ENCODE measurements around the gene KIF7. TPM values are rescaled to one million over a fixed set of nuclear protein-coding genes. Genes with fewer than 3 reads are reported as not detected.
"Not testable (repeated sequence)": the region's sequence is repeated elsewhere in the genome, so short reads cannot be mapped to it uniquely, and the experiment has no call there.

KIF7 gene
- total RNA-seq, 2 experiments from 2014 or later, result 3.4 to 3.7 TPM

DNA sequence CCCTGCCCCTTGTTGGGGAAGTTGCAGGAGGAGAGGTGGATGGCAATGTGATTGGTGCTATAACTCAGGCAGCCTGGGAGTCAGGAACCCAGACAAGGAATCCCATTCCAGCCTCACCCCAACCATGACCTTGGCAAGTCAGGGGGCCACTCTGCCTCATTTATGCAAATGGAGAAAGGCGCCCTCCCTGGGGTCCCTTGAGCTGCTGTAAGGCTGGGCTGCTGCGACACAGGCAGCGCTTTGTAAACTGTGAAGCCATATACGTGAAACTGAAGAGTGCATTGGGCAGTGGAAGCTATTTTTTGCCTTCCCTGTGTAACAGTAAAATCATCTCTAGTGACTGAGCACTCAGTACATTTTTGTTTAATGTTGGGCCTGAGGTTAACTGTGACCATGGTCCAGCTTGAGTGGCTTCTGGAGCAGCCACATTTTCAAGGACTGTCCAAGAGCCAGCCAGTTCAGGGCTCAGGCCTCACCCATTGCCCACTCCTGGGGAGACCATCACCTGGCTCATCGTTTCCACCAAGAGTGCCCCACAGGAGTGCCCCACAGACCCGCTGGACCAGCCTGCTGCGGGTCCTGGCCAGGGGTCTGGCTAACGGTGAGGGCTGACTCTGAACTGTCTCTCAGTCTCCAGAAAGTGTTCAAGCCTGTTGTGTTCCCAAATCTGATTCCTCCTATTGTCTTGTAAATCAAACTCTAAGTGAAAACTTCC, 27.9 kb downstream of the KIF7 start:
- peaks cover 50% of the 10 kb centered on the region for H3K36me3 Mint-ChIP-seq
- H3K27ac Mint-ChIP-seq, result no peak overlapping the region
- H3K4me3 Mint-ChIP-seq, result no peak overlapping the region
- peaks cover 5% of the 10 kb centered on the region for H3K4me1 Mint-ChIP-seq
- no peaks in the 10 kb centered on the region for H3K9me3 Mint-ChIP-seq
- no peaks in the 10 kb centered on the region for H3K27me3 Mint-ChIP-seq
- no peak for DNase-seq

DNA sequence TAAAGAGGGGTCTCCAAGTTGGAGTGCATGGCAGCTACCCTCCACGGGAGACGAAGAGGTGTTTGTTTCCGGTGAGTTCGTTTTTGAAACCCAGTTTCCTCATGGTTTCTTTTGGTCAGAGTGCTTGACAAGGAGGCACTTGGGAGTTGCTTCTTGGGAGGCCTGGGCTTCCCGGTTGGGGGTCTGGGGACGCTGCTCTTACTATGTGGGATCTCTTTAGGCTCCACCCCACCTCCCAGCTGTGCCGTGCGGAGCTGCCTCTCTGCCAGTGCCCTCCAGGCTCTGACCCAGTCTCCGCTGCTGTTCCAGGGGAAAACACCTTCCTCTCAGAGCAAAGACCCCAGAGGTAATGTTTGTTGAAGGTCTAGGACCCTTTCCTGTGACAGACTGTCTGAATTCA, 29.6 kb downstream of the KIF7 start:
- Mint-ChIP-seq H3K36me3 (peaks cover 57% of the 10 kb centered on the region), H3K9me3 (no peaks in the 10 kb centered on the region), H3K27me3 (no peaks in the 10 kb centered on the region), H3K27ac (no peak overlapping the region), H3K4me3 (no peak overlapping the region), H3K4me1 (peaks cover 5% of the 10 kb centered on the region)
- DNase-seq, result no peak

DNA sequence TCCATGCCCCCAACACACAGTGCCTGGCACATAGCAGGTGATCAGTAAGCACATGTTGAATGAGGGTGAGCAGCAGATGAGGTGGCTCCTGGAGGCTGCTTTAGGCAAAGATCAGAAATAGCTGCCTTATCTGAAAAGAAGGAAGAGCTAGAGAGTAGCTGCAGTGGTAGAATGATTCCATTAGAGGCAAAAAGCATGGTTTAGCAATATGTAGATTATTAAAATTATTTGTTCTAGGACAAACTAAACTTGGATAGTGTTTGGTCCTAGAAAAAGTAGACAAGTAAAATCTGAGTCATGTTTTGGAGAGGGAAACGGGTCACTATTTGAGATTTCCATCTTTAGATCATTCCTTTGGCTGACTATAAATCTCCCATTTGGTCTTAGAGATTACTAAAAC, 32.1 kb downstream of the KIF7 start:
- Mint-ChIP-seq H3K4me1 (no peaks in the 10 kb centered on the region), H3K4me3 (no peak overlapping the region), H3K27ac (no peak overlapping the region), H3K27me3 (no peaks in the 10 kb centered on the region), H3K36me3 (peaks cover 57% of the 10 kb centered on the region), H3K9me3 (no peaks in the 10 kb centered on the region)
- DNase-seq, result no peak

DNA sequence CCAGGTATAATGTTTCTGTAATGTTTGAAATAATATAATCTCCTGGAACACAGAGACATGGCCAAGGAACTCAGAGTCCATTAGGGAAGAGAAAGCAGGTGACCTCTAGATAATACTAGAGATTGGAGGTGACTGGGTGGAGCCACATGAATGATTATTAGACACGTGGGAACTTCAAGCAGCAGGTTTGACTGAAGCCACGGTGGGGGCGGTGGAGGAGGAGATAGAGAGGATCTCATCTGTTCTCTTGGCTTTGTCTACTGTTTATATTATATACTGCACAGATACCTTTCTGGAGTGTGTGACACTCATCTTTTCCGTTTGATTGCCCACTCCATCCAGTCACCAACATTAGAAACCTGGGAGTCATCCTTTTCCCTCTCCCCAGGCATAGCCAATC, 33.7 kb downstream of the KIF7 start:
- Mint-ChIP-seq H3K27ac (no peak overlapping the region), H3K4me1 (no peaks in the 10 kb centered on the region), H3K27me3 (no peaks in the 10 kb centered on the region), H3K4me3 (no peak overlapping the region), H3K36me3 (peaks cover 58% of the 10 kb centered on the region), H3K9me3 (no peaks in the 10 kb centered on the region)
- DNase-seq, result no peak

DNA sequence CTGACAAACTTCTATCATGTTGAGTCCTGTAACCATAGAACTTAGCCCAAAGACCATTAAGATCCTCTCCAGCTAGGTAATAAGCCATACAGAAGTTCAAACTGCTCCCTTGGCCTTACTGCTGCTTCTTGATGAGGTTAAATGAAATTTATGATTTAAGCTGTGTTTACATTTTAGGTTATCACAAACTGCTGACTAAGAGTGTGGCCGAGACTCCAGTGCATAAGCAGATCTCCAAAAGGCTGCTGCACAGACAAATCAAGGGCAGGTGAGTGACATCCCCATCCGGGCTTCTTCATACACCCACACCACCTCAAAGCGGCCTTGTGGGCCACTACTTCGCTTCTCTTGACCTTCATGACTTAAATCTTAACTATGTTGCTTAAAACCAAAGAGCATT, 39.0 kb downstream of the KIF7 start:
- Mint-ChIP-seq H3K9me3 (peaks cover 21% of the 10 kb centered on the region), H3K4me1 (no peaks in the 10 kb centered on the region), H3K27me3 (no peaks in the 10 kb centered on the region), H3K27ac (no peak overlapping the region), H3K4me3 (no peak overlapping the region), H3K36me3 (peaks cover 73% of the 10 kb centered on the region)
- DNase-seq, result no peak

DNA sequence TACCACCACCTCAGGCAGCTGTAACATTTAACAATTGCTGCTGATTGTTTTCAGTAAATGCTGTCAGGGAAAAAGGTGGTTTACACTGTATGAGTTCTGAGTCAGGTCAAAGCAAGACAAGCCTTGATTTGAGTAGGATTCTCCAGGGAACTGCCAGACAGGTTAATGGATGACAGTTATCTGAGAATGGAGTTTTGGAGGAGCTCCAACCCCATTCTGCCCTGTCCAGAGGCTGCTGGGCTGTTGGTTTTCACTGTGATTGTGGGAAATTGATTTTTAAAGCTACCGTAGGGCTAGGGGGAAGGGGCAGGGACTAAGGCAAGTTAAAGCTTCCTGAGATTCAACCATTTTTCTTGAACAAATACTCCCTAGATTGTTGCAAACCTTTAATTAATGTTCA, 40.1 kb downstream of the KIF7 start:
- H3K4me1 Mint-ChIP-seq, result no peaks in the 10 kb centered on the region
- H3K4me3 Mint-ChIP-seq, result no peak overlapping the region
- H3K27me3 Mint-ChIP-seq, result no peaks in the 10 kb centered on the region
- peaks cover 82% of the 10 kb centered on the region for H3K36me3 Mint-ChIP-seq
- peaks cover 24% of the 10 kb centered on the region for H3K9me3 Mint-ChIP-seq
- H3K27ac Mint-ChIP-seq, result no peak overlapping the region
- no peak for DNase-seq

DNA sequence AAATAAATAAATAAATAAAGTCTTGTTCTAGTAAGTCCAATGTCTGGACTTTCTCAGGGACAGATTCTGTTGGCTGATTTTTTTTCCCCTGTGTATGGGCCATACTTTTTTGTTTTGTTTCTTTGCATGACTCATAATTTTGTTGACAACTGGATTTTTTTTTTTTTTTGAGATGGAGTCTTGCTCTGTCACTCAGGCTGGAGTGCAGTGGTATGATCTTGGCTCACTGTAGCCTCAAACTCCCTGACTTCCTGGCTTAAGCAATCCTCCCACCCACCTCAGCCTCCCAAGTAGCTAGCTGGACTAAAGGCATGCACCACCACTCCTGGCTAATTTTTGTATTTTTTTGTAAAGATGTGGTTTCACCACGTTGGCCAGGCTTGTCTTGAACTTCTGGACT, 41.1 kb downstream of the KIF7 start:
- no peak overlapping the region for H3K27ac Mint-ChIP-seq
- peaks cover 24% of the 10 kb centered on the region for H3K9me3 Mint-ChIP-seq
- DNase-seq, result no peak
- no peaks in the 10 kb centered on the region for H3K27me3 Mint-ChIP-seq
- H3K36me3 Mint-ChIP-seq, result peaks cover 85% of the 10 kb centered on the region
- no peaks in the 10 kb centered on the region for H3K4me1 Mint-ChIP-seq
- no peak overlapping the region for H3K4me3 Mint-ChIP-seq

DNA sequence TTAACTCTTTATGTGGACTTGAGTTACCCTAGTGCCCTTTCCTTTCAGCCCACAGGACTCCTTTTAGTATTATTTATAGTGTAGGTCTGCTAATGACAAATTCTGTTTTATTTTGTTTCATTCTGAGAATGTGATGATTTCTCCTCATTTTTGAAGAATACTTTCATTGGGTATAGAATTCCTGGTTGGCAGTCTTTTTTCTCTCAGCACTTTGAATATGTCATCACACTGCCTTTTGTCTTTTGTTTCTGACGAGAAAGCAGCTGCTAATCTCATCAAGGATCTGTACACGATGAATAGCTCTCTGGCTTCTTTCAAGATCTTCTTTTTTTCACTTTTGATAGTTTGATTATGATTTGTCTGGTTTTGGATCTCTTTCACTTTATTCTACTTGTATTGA, 42.2 kb downstream of the KIF7 start:
- peaks cover 86% of the 10 kb centered on the region for H3K36me3 Mint-ChIP-seq
- no peaks in the 10 kb centered on the region for H3K27me3 Mint-ChIP-seq
- peaks cover 24% of the 10 kb centered on the region for H3K9me3 Mint-ChIP-seq
- no peak overlapping the region for H3K4me3 Mint-ChIP-seq
- H3K27ac Mint-ChIP-seq, result peak overlapping the region; percentile 1
- no peak for DNase-seq
- H3K4me1 Mint-ChIP-seq, result no peaks in the 10 kb centered on the region

DNA sequence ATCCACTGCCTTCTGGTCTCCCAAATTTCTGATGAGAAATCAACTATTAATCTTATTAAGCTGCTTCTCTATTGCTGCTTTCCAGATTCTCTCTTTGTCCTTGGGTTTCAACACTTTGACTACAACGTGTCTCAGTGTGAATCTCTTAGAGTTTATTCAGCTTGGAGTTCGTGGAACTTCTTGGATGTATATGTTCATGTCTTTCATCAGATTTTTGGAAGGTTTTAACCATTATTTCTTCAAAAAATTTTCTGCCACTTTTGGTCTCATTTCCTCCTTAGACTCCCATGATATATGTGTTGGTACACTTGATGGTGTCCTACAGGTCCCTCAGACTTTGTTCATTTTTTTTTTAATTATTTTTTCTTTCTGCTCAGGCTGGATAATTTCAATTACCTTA, 44.0 kb downstream of the KIF7 start:
- H3K4me1 Mint-ChIP-seq, result no peaks in the 10 kb centered on the region
- H3K9me3 Mint-ChIP-seq, result peaks cover 24% of the 10 kb centered on the region
- H3K36me3 Mint-ChIP-seq, result peaks cover 87% of the 10 kb centered on the region

DNA sequence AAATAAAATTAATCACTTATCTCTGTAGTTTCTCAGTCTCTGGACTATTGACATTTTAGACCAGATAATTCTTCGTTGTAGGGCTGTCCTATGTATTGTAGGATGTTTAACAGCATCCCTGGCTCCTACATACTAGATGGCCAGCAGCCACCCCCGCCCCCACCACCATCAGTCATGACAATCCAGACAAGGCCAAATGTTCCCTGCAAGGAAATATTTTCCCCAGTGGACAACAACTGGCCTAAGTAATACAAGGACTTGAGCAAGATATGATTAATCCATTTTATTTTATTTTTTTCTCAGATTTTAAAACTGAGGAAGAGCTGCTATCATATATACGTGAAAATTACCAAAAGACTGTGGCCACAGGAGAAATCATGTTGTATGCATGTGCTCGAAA, 56.2 kb downstream of the KIF7 start:
- H3K27me3 Mint-ChIP-seq, result no peaks in the 10 kb centered on the region

More for the DNA sequence above, 44.0 kb downstream of the KIF7 start:
- no peak overlapping the region for H3K27ac Mint-ChIP-seq
- H3K4me3 Mint-ChIP-seq, result no peak overlapping the region
- H3K27me3 Mint-ChIP-seq, result no peaks in the 10 kb centered on the region
- DNase-seq, result no peak

DNA sequence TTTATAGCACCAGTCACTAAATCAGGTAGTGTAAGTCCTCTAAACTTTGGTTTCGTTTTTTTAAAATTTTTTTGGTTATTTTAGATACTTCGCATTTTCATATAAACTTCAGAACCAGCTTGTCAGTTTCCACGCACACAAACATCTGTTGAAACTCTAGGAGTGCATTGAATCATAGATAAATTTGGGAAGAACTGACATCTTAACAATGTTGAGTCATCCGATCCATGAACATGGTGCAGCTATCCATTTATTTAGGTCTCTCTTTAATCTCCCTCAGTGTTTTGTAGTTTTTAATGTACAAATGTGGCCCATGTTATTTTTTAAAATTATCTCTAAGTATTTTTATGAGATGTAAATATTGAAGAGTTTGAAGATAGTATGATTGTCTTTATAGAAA, 62.2 kb downstream of the KIF7 start:
- no peak overlapping the region for H3K27ac Mint-ChIP-seq
- H3K4me1 Mint-ChIP-seq, result no peaks in the 10 kb centered on the region
- H3K9me3 Mint-ChIP-seq, result no peaks in the 10 kb centered on the region
- peaks cover 36% of the 10 kb centered on the region for H3K36me3 Mint-ChIP-seq
- no peaks in the 10 kb centered on the region for H3K27me3 Mint-ChIP-seq
- H3K4me3 Mint-ChIP-seq, result no peak overlapping the region
- no peak for DNase-seq

More for the DNA sequence above, 56.2 kb downstream of the KIF7 start:
- H3K36me3 Mint-ChIP-seq, result peaks cover 44% of the 10 kb centered on the region
- no peak overlapping the region for H3K4me3 Mint-ChIP-seq
- no peak overlapping the region for H3K27ac Mint-ChIP-seq
- no peaks in the 10 kb centered on the region for H3K9me3 Mint-ChIP-seq
- no peak for DNase-seq
- H3K4me1 Mint-ChIP-seq, result no peaks in the 10 kb centered on the region

DNA sequence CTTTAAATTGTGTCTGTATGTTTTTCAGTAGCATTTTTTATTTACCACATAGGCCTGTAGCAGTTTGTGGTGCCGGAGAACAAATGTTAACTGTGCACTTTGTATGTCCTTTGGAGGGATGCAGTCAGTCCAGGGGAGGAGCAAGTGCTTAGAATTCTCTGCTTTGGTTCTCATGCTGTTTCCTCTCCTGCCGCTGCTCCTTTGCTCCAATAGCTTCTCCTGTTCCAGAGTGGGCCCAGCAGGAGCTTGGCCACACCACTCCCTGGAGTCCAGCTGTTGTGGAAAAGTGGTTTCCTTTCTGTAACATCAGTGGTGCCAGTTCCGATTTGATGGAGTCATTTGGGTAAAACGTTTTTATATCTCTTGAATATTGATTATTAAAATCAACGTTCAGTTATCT, 63.4 kb downstream of the KIF7 start:
- H3K4me3 Mint-ChIP-seq, result no peak overlapping the region
- no peak for DNase-seq
- no peak overlapping the region for H3K27ac Mint-ChIP-seq
- peaks cover 27% of the 10 kb centered on the region for H3K36me3 Mint-ChIP-seq
- no peaks in the 10 kb centered on the region for H3K4me1 Mint-ChIP-seq
- H3K27me3 Mint-ChIP-seq, result no peaks in the 10 kb centered on the region
- H3K9me3 Mint-ChIP-seq, result no peaks in the 10 kb centered on the region

DNA sequence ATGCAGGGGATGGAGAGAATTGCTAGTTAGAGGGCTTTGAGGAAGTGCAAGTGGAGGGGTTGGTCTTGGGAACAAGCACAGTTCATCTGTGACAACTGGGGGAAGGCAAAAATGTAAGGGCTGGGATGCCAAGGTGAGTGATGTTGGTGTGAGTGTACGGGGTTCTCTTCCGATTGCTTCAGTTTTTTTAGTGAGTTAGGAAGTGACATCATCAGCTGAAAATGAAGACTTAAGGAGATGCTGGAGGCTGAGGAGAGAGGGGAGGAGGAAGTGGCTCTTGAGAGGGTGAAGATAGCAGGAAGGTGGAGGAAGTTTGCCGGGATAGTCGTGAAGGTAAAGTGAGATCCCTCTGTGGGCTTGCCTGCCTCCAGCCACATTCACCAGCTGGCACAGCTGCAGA, 67.3 kb downstream of the KIF7 start:
- Mint-ChIP-seq H3K4me1 (no peaks in the 10 kb centered on the region), H3K36me3 (peaks cover 24% of the 10 kb centered on the region), H3K27me3 (no peaks in the 10 kb centered on the region), H3K4me3 (no peak overlapping the region), H3K9me3 (no peaks in the 10 kb centered on the region), H3K27ac (no peak overlapping the region)
- DNase-seq, result no peak

DNA sequence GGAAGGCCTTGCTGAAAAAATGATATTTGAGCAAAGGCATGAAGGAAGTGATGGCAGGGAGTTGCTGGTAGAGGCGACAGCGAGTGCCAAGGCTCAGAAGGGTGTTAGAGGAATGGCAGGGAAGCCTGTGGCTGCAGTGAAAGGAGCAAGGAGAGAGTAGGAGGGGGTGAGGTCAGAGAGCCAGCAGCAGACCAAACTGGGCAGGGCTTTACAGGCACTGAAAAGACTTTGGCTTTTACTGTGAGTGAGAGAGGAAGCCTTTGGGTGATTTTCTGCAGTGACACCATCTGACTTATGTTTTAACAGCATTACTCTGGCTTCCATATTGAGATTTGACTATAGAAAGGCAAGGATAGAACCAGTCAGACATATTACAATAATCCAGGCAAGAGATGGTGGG, 68.6 kb downstream of the KIF7 start:
- Mint-ChIP-seq H3K27ac (no peak overlapping the region), H3K9me3 (no peaks in the 10 kb centered on the region)

DNA sequence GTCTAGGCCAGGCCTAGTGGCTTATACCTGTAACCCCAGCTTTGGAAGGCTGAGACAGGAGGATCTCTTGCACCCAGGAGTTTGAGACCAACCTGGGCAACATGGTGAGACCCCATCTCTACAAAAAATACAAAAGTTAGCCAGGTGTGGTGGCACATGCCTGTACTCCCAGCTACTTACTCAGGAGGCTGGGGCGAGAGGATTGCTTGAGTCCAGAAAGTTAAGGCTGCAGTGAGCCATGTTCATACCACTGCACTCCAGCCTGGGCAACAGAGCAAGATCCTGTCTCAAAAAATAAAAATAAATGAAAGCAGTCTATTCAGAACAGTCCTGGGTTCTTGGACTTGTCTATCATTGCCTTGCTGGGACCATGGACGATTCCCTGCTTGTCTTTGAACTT, 74.5 kb downstream of the KIF7 start:
- peaks cover 56% of the 10 kb centered on the region for H3K36me3 Mint-ChIP-seq
- H3K27ac Mint-ChIP-seq, H3K9me3 Mint-ChIP-seq, H3K27me3 Mint-ChIP-seq, DNase-seq, H3K4me3 Mint-ChIP-seq: not testable (repeated sequence)
- peaks cover 20% of the 10 kb centered on the region for H3K4me1 Mint-ChIP-seq

More for the DNA sequence above, 68.6 kb downstream of the KIF7 start:
- Mint-ChIP-seq H3K4me3 (no peak overlapping the region), H3K4me1 (no peaks in the 10 kb centered on the region), H3K36me3 (peaks cover 22% of the 10 kb centered on the region), H3K27me3 (no peaks in the 10 kb centered on the region)
- no peak for DNase-seq

DNA sequence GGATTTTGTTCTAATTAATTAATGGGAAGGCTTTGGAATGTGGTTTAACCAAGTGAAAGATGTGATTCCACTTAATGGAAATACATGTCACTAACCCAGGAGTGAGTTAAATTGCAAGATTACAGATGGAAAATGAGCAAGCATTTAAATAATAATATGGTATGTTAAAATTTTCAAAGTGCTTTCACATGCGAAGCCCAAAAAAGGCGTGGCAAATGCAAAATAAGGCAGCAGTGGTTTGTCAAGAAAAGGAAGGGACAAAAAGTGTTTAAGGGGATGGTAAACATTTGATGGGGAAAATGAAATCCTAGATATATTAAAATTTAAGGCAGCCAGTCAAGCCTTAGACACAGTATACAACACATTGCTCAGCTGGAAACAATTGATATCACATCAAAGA, 77.1 kb downstream of the KIF7 start:
- peaks cover 20% of the 10 kb centered on the region for H3K4me1 Mint-ChIP-seq

More for the DNA sequence above, 77.1 kb downstream of the KIF7 start:
- Mint-ChIP-seq H3K4me3 (peak overlapping the region; percentile 87), H3K27me3 (peaks cover 5% of the 10 kb centered on the region), H3K27ac (no peak overlapping the region), H3K36me3 (peaks cover 47% of the 10 kb centered on the region), H3K9me3 (no peaks in the 10 kb centered on the region)
- DNase-seq, result no peak

All from activated naive CD8-positive, alpha-beta T cell treated with anti-CD3 and anti-CD28 coated beads for 36 hours (primary cell).